Tibial artery (tissue), 4 donors: ENCODE data around the gene SLC6A19.

Experiments
- DNase-seq, 2 donors: peaks; one replicate each; pipeline ENCODE4 v3.0.0-alpha.2; 2019
- H3K27ac ChIP-seq, 2 donors: fragments of 200-600 bp; sonication (generic) in 1 of 2; 1 replicate in 1 of 2; 2 replicates in 1 of 2; pipeline ENCODE4 v1.5.1; 2018 to 2019; ENCODE audit warnings: mild to moderate bottlenecking in 1 of 2
- H3K27me3 ChIP-seq, 2 donors: fragments of 200-600 bp; sonication (generic) in 1 of 2; one replicate each; pipeline versions ENCODE4 v1.5.1 to v1.6.0; 2016 to 2019
- H3K36me3 ChIP-seq, 3 donors: fragments of 200-600 bp; sonication (generic) in 2 of 3; one replicate each; pipeline ENCODE4 v1.5.1; 2016 to 2019; ENCODE audit warnings: mild to moderate bottlenecking in 2 of 3
- H3K4me1 ChIP-seq, 4 donors: fragments of 200-600 bp; sonication (generic) in 2 of 4; 1 replicate in 3 of 4; 2 replicates in 1 of 4; pipeline ENCODE4 v1.5.1; 2016 to 2019
- H3K4me3 ChIP-seq, 2 donors: fragments of 200-600 bp; sonication (generic) in 1 of 2; 1 replicate in 1 of 2; 2 replicates in 1 of 2; pipeline ENCODE4 v1.5.1; 2018 to 2019; ENCODE audit warnings: mild to moderate bottlenecking in 2 of 2
- H3K9me3 ChIP-seq, 3 donors: fragments of 200-600 bp; sonication (generic) in 1 of 3; one replicate each; pipeline ENCODE4 v1.5.1; 2016 to 2019
- CTCF ChIP-seq, 2 experiments: fragments of 200-600 bp in 1 of 2; fragments of 450-650 bp in 1 of 2; IDR thresholded peaks; one replicate each; pipeline ENCODE4 v1.5.1; 2017 to 2019; ENCODE audit warnings: antibody characterized with exemption in 2 of 2, mild to moderate bottlenecking in 1 of 2, moderate library complexity in 1 of 2
- intact Hi-C: fragments of 100-400 bp; cut with DNase I; formaldehyde crosslinking; loops from one replicate; pipeline ENCODE4 v1.15.0; 2023; ENCODE audit warnings: low total_unique reads

The SLC6A19 gene

GRCh38 chr5:1167361-1167727 is 34.1 kb upstream of the SLC6A19 start:
- peaks cover 0 to 45% of the 10 kb centered on the region in 2 donors for H3K27me3 ChIP-seq
- DNase-seq, result no peak
- intact Hi-C loops, result no loop called here

GRCh38 chr5:1167728-1168709 is 33.4 kb upstream of the SLC6A19 start:
- Histone ChIP-seq H3K4me3 (no peak overlapping the region), H3K27ac (no peak overlapping the region), H3K9me3 (no peaks in the 10 kb centered on the region), H3K36me3 (no peaks in the 10 kb centered on the region), H3K4me1 (peaks cover 0 to 5% (median 0%) of the 10 kb centered on the region in 4 donors), H3K27me3 (peaks cover 0 to 40% of the 10 kb centered on the region in 2 donors)
- peak in 1 of 2 donors; percentile 69 for DNase-seq
- peak; percentile 64 to 67 for TF ChIP-seq CTCF (IDR thresholded peaks at IDR 0.05)
- intact Hi-C loops, result no loop called here

More at GRCh38 chr5:1167361-1167727, 34.1 kb upstream of the SLC6A19 start:
- Histone ChIP-seq H3K4me3 (no peak overlapping the region), H3K27ac (no peak overlapping the region), H3K4me1 (peaks cover 0 to 5% (median 0%) of the 10 kb centered on the region in 4 donors), H3K36me3 (no peaks in the 10 kb centered on the region), H3K9me3 (no peaks in the 10 kb centered on the region)
- TF ChIP-seq CTCF (IDR thresholded peaks at IDR 0.05), result no peak

GRCh38 chr5:1168796-1169195 is 32.6 kb upstream of the SLC6A19 start:
- Histone ChIP-seq H3K27me3 (peaks cover 0 to 37% of the 10 kb centered on the region in 2 donors), H3K4me1 (peaks cover 0 to 5% (median 0%) of the 10 kb centered on the region in 4 donors), H3K4me3 (no peak overlapping the region), H3K9me3 (no peaks in the 10 kb centered on the region), H3K36me3 (no peaks in the 10 kb centered on the region), H3K27ac (no peak overlapping the region)
- TF ChIP-seq CTCF (IDR thresholded peaks at IDR 0.05), result no peak
- intact Hi-C loops, result no loop called here
- no peak for DNase-seq

- no peak overlapping the region for H3K4me3 ChIP-seq
- peaks cover 0 to 34% of the 10 kb centered on the region in 2 donors for H3K27me3 ChIP-seq
- no peak for TF ChIP-seq CTCF (IDR thresholded peaks at IDR 0.05)
- H3K9me3 ChIP-seq, result no peaks in the 10 kb centered on the region
- intact Hi-C loops, result no loop called here
- DNase-seq, result no peak
- H3K36me3 ChIP-seq, result no peaks in the 10 kb centered on the region
- peaks cover 0 to 5% (median 0%) of the 10 kb centered on the region in 4 donors for H3K4me1 ChIP-seq
- no peak overlapping the region for H3K27ac ChIP-seq
These were observed 31.9 kb upstream of the SLC6A19 start for GRCh38 chr5:1169211-1170115.

GRCh38 chr5:1171340-1171941 is 30.0 kb upstream of the SLC6A19 start:
- H3K27ac ChIP-seq, result no peak overlapping the region
- no peaks in the 10 kb centered on the region for H3K9me3 ChIP-seq
- peaks cover 0 to 5% (median 0%) of the 10 kb centered on the region in 4 donors for H3K4me1 ChIP-seq
- H3K36me3 ChIP-seq, result no peaks in the 10 kb centered on the region
- TF ChIP-seq CTCF (IDR thresholded peaks at IDR 0.05), result no peak
- intact Hi-C loops, result no loop called here
- no peak for DNase-seq
- H3K27me3 ChIP-seq, result peaks cover 0 to 36% of the 10 kb centered on the region in 2 donors
- H3K4me3 ChIP-seq, result no peak overlapping the region
